ENCODE measurements around the gene ZNF136.

GRCh38 chr19:12162513-12162881 is 399 bp upstream of the ZNF136 start:
- TF ChIP-seq, protein P1, sequence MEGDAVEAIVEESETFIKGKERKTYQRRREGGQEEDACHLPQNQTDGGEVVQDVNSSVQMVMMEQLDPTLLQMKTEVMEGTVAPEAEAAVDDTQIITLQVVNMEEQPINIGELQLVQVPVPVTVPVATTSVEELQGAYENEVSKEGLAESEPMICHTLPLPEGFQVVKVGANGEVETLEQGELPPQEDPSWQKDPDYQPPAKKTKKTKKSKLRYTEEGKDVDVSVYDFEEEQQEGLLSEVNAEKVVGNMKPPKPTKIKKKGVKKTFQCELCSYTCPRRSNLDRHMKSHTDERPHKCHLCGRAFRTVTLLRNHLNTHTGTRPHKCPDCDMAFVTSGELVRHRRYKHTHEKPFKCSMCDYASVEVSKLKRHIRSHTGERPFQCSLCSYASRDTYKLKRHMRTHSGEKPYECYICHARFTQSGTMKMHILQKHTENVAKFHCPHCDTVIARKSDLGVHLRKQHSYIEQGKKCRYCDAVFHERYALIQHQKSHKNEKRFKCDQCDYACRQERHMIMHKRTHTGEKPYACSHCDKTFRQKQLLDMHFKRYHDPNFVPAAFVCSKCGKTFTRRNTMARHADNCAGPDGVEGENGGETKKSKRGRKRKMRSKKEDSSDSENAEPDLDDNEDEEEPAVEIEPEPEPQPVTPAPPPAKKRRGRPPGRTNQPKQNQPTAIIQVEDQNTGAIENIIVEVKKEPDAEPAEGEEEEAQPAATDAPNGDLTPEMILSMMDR (IDR thresholded peaks at IDR 0.05; ENCODE audit: extremely low read depth in 1 of 2, insufficient read depth in 1 of 2, low read depth in 1 of 2, low read length in 2 of 2) = no peak
- TF ChIP-seq POLR2A (IDR thresholded peaks at IDR 0.05; ENCODE audit: low read depth, low read length) = no peak
- no peak for TF ChIP-seq EZH2 (IDR thresholded peaks at IDR 0.05; ENCODE audit: borderline replicate concordance, low read depth, low read length, severe bottlenecking)
- TF ChIP-seq POLR2AphosphoS5 (IDR thresholded peaks at IDR 0.05; ENCODE audit: insufficient read depth, low read depth, low read length) = no peak
- no peak for TF ChIP-seq JUN (IDR thresholded peaks at IDR 0.05; ENCODE audit: borderline replicate concordance, insufficient read depth, insufficient read length, low read depth)
- TF ChIP-seq FOS (IDR thresholded peaks at IDR 0.05; ENCODE audit: borderline replicate concordance, insufficient read depth, low read length) = no peak
